Activated CD4-positive, alpha-beta T cell treated with anti-CD3 and anti-CD28 coated beads, Interleukin-2, amount 10 ng/mL, durations not matched to agents 7 days and 5 days (primary cell): ENCODE data around the gene CEP350. TPM values are rescaled to one million over a fixed set of nuclear protein-coding genes. Genes with fewer than 3 reads are reported as not detected.

Experiments
- CTCF ChIA-PET: fragments of 350-600 bp; sonication (Branson Sonifier 250); formaldehyde crosslinking; loops from one replicate; lab custom pipeline; 2021; ENCODE audit warnings: antibody characterized with exemption; lab: Charles Lee
- POLR2A ChIA-PET: fragments of 350-600 bp; sonication (Branson Sonifier 250); formaldehyde crosslinking; loops from one replicate; lab custom pipeline; 2021; ENCODE audit warnings: antibody characterized with exemption; lab: Charles Lee
- DNase-seq: peaks from one replicate; pipeline ENCODE4 v3.0.0-alpha.2; 2020
- H3K27ac Mint-ChIP-seq: one replicate; pipeline ENCODE4 v1.8.0; 2021; ENCODE audit warnings: mild to moderate bottlenecking, moderate library complexity, mixed read lengths
- H3K27me3 Mint-ChIP-seq: one replicate; pipeline ENCODE4 v1.8.0; 2021; ENCODE audit warnings: mixed read lengths
- H3K36me3 Mint-ChIP-seq: one replicate; pipeline ENCODE4 v1.8.0; 2021; ENCODE audit warnings: low read depth, mixed read lengths
- H3K4me1 Mint-ChIP-seq: one replicate; pipeline ENCODE4 v1.8.0; 2021; ENCODE audit warnings: mixed read lengths
- H3K4me3 Mint-ChIP-seq: one replicate; pipeline ENCODE4 v1.8.0; 2021; ENCODE audit warnings: mild to moderate bottlenecking, moderate library complexity, mixed read lengths
- H3K9me3 Mint-ChIP-seq: one replicate; pipeline ENCODE4 v1.8.0; 2021; ENCODE audit warnings: mixed read lengths
- total RNA-seq, 2 experiments: library from RNA; stranded (reverse); gene quantifications; one replicate each; pipeline ENCODE4 v1.2.3, GENCODE V29; 2021

The CEP350 gene
- total RNA-seq, 2 experiments from 2014 or later: 65.7 to 70.1 TPM

- Mint-ChIP-seq H3K9me3 (no peaks in the 10 kb centered on the region), H3K36me3 (peaks cover 30% of the 10 kb centered on the region), H3K27ac (no peak overlapping the region), H3K27me3 (no peaks in the 10 kb centered on the region), H3K4me1 (no peaks in the 10 kb centered on the region), H3K4me3 (no peak overlapping the region)
- ChIA-PET CTCF (interaction anchor here (1.2 kb wide), 1 partner anchor 22 kb away, joined by 3 read pairs; no protein-coding TSS in a partner anchor), POLR2A (no interaction called here)
- DNase-seq: no peak
Observed at GRCh38 chr1:180085331-180085730, 130.7 kb downstream of the CEP350 start.

- no peak for DNase-seq
- POLR2A ChIA-PET: interaction anchor here (0.8 kb wide), 1 partner anchor 9 kb away, joined by 3 read pairs; no protein-coding TSS in a partner anchor
- Mint-ChIP-seq H3K27me3 (no peaks in the 10 kb centered on the region), H3K4me3 (no peak overlapping the region), H3K9me3 (no peaks in the 10 kb centered on the region), H3K27ac (no peak overlapping the region), H3K4me1 (no peaks in the 10 kb centered on the region), H3K36me3 (peaks cover 51% of the 10 kb centered on the region)
- CTCF ChIA-PET: interaction anchor here (0.8 to 1.1 kb wide), 2 partner anchors 9 to 65 kb away, joined by 3 read pairs; no protein-coding TSS in a partner anchor
Observed at GRCh38 chr1:180092931-180093650, 138.5 kb downstream of the CEP350 start.

GRCh38 chr1:180094705-180095295, 140.2 kb downstream of the CEP350 start:
- Mint-ChIP-seq H3K27me3 (no peaks in the 10 kb centered on the region), H3K4me3 (no peak overlapping the region), H3K36me3 (peaks cover 45% of the 10 kb centered on the region), H3K4me1 (no peaks in the 10 kb centered on the region), H3K9me3 (no peaks in the 10 kb centered on the region), H3K27ac (no peak overlapping the region)
- ChIA-PET CTCF (no interaction called here), POLR2A (no interaction called here)
- DNase-seq: no peak

GRCh38 chr1:180096584-180097325, 142.1 kb downstream of the CEP350 start:
- CTCF ChIA-PET: no interaction called here
- POLR2A ChIA-PET: no interaction called here
- H3K36me3 Mint-ChIP-seq: peaks cover 48% of the 10 kb centered on the region
- no peak overlapping the region for H3K4me3 Mint-ChIP-seq
- no peaks in the 10 kb centered on the region for H3K9me3 Mint-ChIP-seq
- peaks cover 9% of the 10 kb centered on the region for H3K4me1 Mint-ChIP-seq
- H3K27me3 Mint-ChIP-seq: no peaks in the 10 kb centered on the region
- no peak for DNase-seq
- H3K27ac Mint-ChIP-seq: no peak overlapping the region

GRCh38 chr1:180097326-180097605, 142.7 kb downstream of the CEP350 start:
- DNase-seq: no peak

GRCh38 chr1:180101411-180101810, 146.8 kb downstream of the CEP350 start:
- DNase-seq: no peak
- H3K9me3 Mint-ChIP-seq: no peaks in the 10 kb centered on the region
- H3K4me3 Mint-ChIP-seq: no peak overlapping the region
- ChIA-PET POLR2A (interaction anchor here (1.2 kb wide), 1 partner anchor 8 kb away, joined by 3 read pairs; no protein-coding TSS in a partner anchor), CTCF (interaction anchor here (1.5 kb wide), 1 partner anchor 10 kb away, joined by 6 read pairs; no protein-coding TSS in a partner anchor)
- H3K36me3 Mint-ChIP-seq: peaks cover 24% of the 10 kb centered on the region
- H3K27ac Mint-ChIP-seq: no peak overlapping the region
- H3K4me1 Mint-ChIP-seq: peaks cover 9% of the 10 kb centered on the region
- H3K27me3 Mint-ChIP-seq: no peaks in the 10 kb centered on the region

More at GRCh38 chr1:180097326-180097605, 142.7 kb downstream of the CEP350 start:
- Mint-ChIP-seq H3K9me3 (no peaks in the 10 kb centered on the region), H3K36me3 (peaks cover 48% of the 10 kb centered on the region), H3K4me3 (no peak overlapping the region), H3K27ac (no peak overlapping the region), H3K4me1 (peaks cover 9% of the 10 kb centered on the region), H3K27me3 (no peaks in the 10 kb centered on the region)
- POLR2A ChIA-PET: no interaction called here
- CTCF ChIA-PET: no interaction called here

- H3K9me3 Mint-ChIP-seq: no peaks in the 10 kb centered on the region
- H3K4me3 Mint-ChIP-seq: no peak overlapping the region
- H3K36me3 Mint-ChIP-seq: peaks cover 29% of the 10 kb centered on the region
- CTCF ChIA-PET: no interaction called here
- DNase-seq: no peak
- peaks cover 9% of the 10 kb centered on the region for H3K4me1 Mint-ChIP-seq
- POLR2A ChIA-PET: no interaction called here
- H3K27ac Mint-ChIP-seq: no peak overlapping the region
- H3K27me3 Mint-ChIP-seq: no peaks in the 10 kb centered on the region
Observed at GRCh38 chr1:180103819-180104218, 149.2 kb downstream of the CEP350 start.

- Mint-ChIP-seq H3K4me3 (no peak overlapping the region), H3K27ac (no peak overlapping the region), H3K9me3 (no peaks in the 10 kb centered on the region), H3K27me3 (no peaks in the 10 kb centered on the region), H3K36me3 (peaks cover 38% of the 10 kb centered on the region), H3K4me1 (no peaks in the 10 kb centered on the region)
- CTCF ChIA-PET: no interaction called here
- no peak for DNase-seq
- POLR2A ChIA-PET: no interaction called here
Observed at GRCh38 chr1:180112091-180112490, 157.5 kb downstream of the CEP350 start.

- no peak for DNase-seq
- no peaks in the 10 kb centered on the region for H3K27me3 Mint-ChIP-seq
- peaks cover 34% of the 10 kb centered on the region for H3K36me3 Mint-ChIP-seq
- no peak overlapping the region for H3K4me3 Mint-ChIP-seq
- H3K9me3 Mint-ChIP-seq: no peaks in the 10 kb centered on the region
- H3K27ac Mint-ChIP-seq: no peak overlapping the region
- H3K4me1 Mint-ChIP-seq: no peaks in the 10 kb centered on the region
- ChIA-PET POLR2A (no interaction called here), CTCF (interaction anchor here (0.6 to 1.4 kb wide), 3 partner anchors 11 to 518 kb away, joined by 3 to 5 read pairs (median 5); no protein-coding TSS in a partner anchor)
Observed at GRCh38 chr1:180112984-180113647, 158.5 kb downstream of the CEP350 start.

- H3K4me1 Mint-ChIP-seq: no peaks in the 10 kb centered on the region
- no peaks in the 10 kb centered on the region for H3K9me3 Mint-ChIP-seq
- ChIA-PET CTCF (interaction anchor here (1.4 kb wide), 1 partner anchor 12 kb away, joined by 5 read pairs; no protein-coding TSS in a partner anchor), POLR2A (no interaction called here)
- no peak for DNase-seq
- H3K27ac Mint-ChIP-seq: no peak overlapping the region
- no peaks in the 10 kb centered on the region for H3K27me3 Mint-ChIP-seq
- H3K4me3 Mint-ChIP-seq: no peak overlapping the region
- H3K36me3 Mint-ChIP-seq: peaks cover 33% of the 10 kb centered on the region
Observed at GRCh38 chr1:180114396-180114945, 159.9 kb downstream of the CEP350 start.

GRCh38 chr1:180116964-180117763, 162.6 kb downstream of the CEP350 start:
- Mint-ChIP-seq H3K9me3 (no peaks in the 10 kb centered on the region), H3K27me3 (no peaks in the 10 kb centered on the region), H3K4me1 (no peaks in the 10 kb centered on the region), H3K4me3 (no peak overlapping the region), H3K27ac (no peak overlapping the region), H3K36me3 (peaks cover 18% of the 10 kb centered on the region)
- ChIA-PET POLR2A (no interaction called here), CTCF (interaction anchor here (1.2 to 1.6 kb wide), 2 partner anchors 9 to 62 kb away, joined by 3 to 6 read pairs; no protein-coding TSS in a partner anchor)
- no peak for DNase-seq

GRCh38 chr1:180117764-180118116, 163.1 kb downstream of the CEP350 start:
- H3K27me3 Mint-ChIP-seq: no peaks in the 10 kb centered on the region

More at GRCh38 chr1:180117764-180118116, 163.1 kb downstream of the CEP350 start:
- DNase-seq: no peak
- ChIA-PET CTCF (interaction anchor here (1.6 kb wide), 1 partner anchor 9 kb away, joined by 6 read pairs; no protein-coding TSS in a partner anchor), POLR2A (no interaction called here)
- H3K4me1 Mint-ChIP-seq: no peaks in the 10 kb centered on the region
- H3K4me3 Mint-ChIP-seq: no peak overlapping the region
- H3K27ac Mint-ChIP-seq: no peak overlapping the region
- H3K9me3 Mint-ChIP-seq: no peaks in the 10 kb centered on the region
- peaks cover 13% of the 10 kb centered on the region for H3K36me3 Mint-ChIP-seq
